Fibroblast of lung (primary cell): ENCODE results near the gene KIAA0319L.

Source experiments
- EZH2 ChIP-seq: IDR thresholded peaks from 2 replicates; pipeline ENCODE4 v1.5.1; 2012; ENCODE audit warnings: low read length, control low read depth, mild to moderate bottlenecking; ENCODE audit errors: missing control alignments
- TF ChIP-seq, protein P1 (sequence below), 2 donors: IDR thresholded peaks in 1 of 2; conservative IDR thresholded peaks in 1 of 2; 1 replicate in 1 of 2; 2 replicates in 1 of 2; pipeline ENCODE4 v1.5.1; 2011 to 2012; ENCODE audit warnings: low read length in 2 of 2, control low read depth in 1 of 2, inconsistent platforms in 1 of 2, low read depth in 1 of 2, mild to moderate bottlenecking in 1 of 2

DNA sequence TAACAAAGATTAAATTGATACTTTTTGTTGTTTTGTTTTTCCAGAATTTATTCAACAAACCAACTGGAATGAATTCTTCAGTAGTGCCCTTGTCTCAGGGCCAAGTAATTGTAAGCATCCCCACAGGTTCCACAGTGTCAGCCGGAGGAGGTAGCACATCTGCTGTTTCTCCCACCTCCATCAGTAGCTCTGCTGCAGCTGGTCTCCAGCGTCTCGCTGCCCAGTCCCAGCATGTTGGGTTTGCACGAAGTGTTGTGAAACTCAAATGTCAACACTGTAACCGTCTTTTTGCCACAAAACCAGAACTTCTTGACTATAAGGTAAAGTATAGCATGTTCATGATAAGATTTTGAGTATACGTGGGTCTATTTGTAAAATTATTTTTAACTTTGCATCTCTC is 170.2 kb downstream of the KIAA0319L start:
- TF ChIP-seq, protein P1, sequence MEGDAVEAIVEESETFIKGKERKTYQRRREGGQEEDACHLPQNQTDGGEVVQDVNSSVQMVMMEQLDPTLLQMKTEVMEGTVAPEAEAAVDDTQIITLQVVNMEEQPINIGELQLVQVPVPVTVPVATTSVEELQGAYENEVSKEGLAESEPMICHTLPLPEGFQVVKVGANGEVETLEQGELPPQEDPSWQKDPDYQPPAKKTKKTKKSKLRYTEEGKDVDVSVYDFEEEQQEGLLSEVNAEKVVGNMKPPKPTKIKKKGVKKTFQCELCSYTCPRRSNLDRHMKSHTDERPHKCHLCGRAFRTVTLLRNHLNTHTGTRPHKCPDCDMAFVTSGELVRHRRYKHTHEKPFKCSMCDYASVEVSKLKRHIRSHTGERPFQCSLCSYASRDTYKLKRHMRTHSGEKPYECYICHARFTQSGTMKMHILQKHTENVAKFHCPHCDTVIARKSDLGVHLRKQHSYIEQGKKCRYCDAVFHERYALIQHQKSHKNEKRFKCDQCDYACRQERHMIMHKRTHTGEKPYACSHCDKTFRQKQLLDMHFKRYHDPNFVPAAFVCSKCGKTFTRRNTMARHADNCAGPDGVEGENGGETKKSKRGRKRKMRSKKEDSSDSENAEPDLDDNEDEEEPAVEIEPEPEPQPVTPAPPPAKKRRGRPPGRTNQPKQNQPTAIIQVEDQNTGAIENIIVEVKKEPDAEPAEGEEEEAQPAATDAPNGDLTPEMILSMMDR (conservative IDR thresholded peaks at IDR 0.05 in 1 of 2, IDR thresholded peaks at IDR 0.05 in 1 of 2; ENCODE audit: low read depth in 1 of 2, low read length in 2 of 2) = no peak
- no peak for TF ChIP-seq EZH2
